ENCODE measurements around the gene IGFBP6.

The IGFBP6 gene

GRCh38 chr12:53053218-53054111, 44.0 kb upstream of the IGFBP6 start:
- H3K27ac ChIP-seq (ENCODE audit: low read length): peak overlapping the region; percentile 60
- H3K9me3 ChIP-seq (ENCODE audit: control insufficient read depth, low read depth, low read length): no peaks in the 10 kb centered on the region
- peaks cover 29% of the 10 kb centered on the region for H3K4me1 ChIP-seq (ENCODE audit: control insufficient read depth, low read depth, low read length)
- H3K9ac ChIP-seq (ENCODE audit: low read length): peak overlapping the region; percentile 65
- peak overlapping the region; percentile 85 for H3K4me3 ChIP-seq (ENCODE audit: low read length)
- H3K27me3 ChIP-seq (ENCODE audit: control insufficient read depth, insufficient read depth, low read length): peaks cover 14% of the 10 kb centered on the region
- H3K36me3 ChIP-seq (ENCODE audit: control insufficient read depth, low read depth, low read length): no peaks in the 10 kb centered on the region

- peak overlapping the region; percentile 60 for H3K27ac ChIP-seq (ENCODE audit: low read length)
- H3K4me1 ChIP-seq (ENCODE audit: control insufficient read depth, low read depth, low read length): peaks cover 20% of the 10 kb centered on the region
- H3K27me3 ChIP-seq (ENCODE audit: control insufficient read depth, insufficient read depth, low read length): peaks cover 14% of the 10 kb centered on the region
- H3K9me3 ChIP-seq (ENCODE audit: control insufficient read depth, low read depth, low read length): no peaks in the 10 kb centered on the region
- peak overlapping the region; percentile 85 for H3K4me3 ChIP-seq (ENCODE audit: low read length)
- H3K36me3 ChIP-seq (ENCODE audit: control insufficient read depth, low read depth, low read length): no peaks in the 10 kb centered on the region
- peak overlapping the region; percentile 65 for H3K9ac ChIP-seq (ENCODE audit: low read length)
Observed at GRCh38 chr12:53054112-53054878, 43.2 kb upstream of the IGFBP6 start.

GRCh38 chr12:53055471-53056266, 41.8 kb upstream of the IGFBP6 start:
- H3K9me3 ChIP-seq (ENCODE audit: control insufficient read depth, low read depth, low read length): no peaks in the 10 kb centered on the region
- no peaks in the 10 kb centered on the region for H3K36me3 ChIP-seq (ENCODE audit: control insufficient read depth, low read depth, low read length)
- H3K9ac ChIP-seq (ENCODE audit: low read length): no peak overlapping the region
- H3K4me1 ChIP-seq (ENCODE audit: control insufficient read depth, low read depth, low read length): peaks cover 9% of the 10 kb centered on the region
- peaks cover 14% of the 10 kb centered on the region for H3K27me3 ChIP-seq (ENCODE audit: control insufficient read depth, insufficient read depth, low read length)
- no peak overlapping the region for H3K27ac ChIP-seq (ENCODE audit: low read length)
- no peak overlapping the region for H3K4me3 ChIP-seq (ENCODE audit: low read length)

- Histone ChIP-seq H3K9ac (ENCODE audit: low read length) (no peak overlapping the region), H3K36me3 (ENCODE audit: control insufficient read depth, low read depth, low read length) (no peaks in the 10 kb centered on the region), H3K27me3 (ENCODE audit: control insufficient read depth, insufficient read depth, low read length) (peaks cover 14% of the 10 kb centered on the region), H3K4me3 (ENCODE audit: low read length) (no peak overlapping the region), H3K4me1 (ENCODE audit: control insufficient read depth, low read depth, low read length) (peaks cover 3% of the 10 kb centered on the region), H3K27ac (ENCODE audit: low read length) (no peak overlapping the region), H3K9me3 (ENCODE audit: control insufficient read depth, low read depth, low read length) (no peaks in the 10 kb centered on the region)
Observed at GRCh38 chr12:53056296-53056695, 41.2 kb upstream of the IGFBP6 start.

- H3K9me3 ChIP-seq (ENCODE audit: control insufficient read depth, low read depth, low read length): no peaks in the 10 kb centered on the region
- no peak overlapping the region for H3K9ac ChIP-seq (ENCODE audit: low read length)
- H3K27ac ChIP-seq (ENCODE audit: low read length): no peak overlapping the region
- H3K36me3 ChIP-seq (ENCODE audit: control insufficient read depth, low read depth, low read length): no peaks in the 10 kb centered on the region
- peaks cover 14% of the 10 kb centered on the region for H3K27me3 ChIP-seq (ENCODE audit: control insufficient read depth, insufficient read depth, low read length)
- no peak overlapping the region for H3K4me3 ChIP-seq (ENCODE audit: low read length)
- H3K4me1 ChIP-seq (ENCODE audit: control insufficient read depth, low read depth, low read length): peaks cover 3% of the 10 kb centered on the region
Observed at GRCh38 chr12:53056901-53057300, 40.6 kb upstream of the IGFBP6 start.

GRCh38 chr12:53057816-53058500, 39.5 kb upstream of the IGFBP6 start:
- Histone ChIP-seq H3K9ac (ENCODE audit: low read length) (no peak overlapping the region), H3K36me3 (ENCODE audit: control insufficient read depth, low read depth, low read length) (no peaks in the 10 kb centered on the region), H3K4me1 (ENCODE audit: control insufficient read depth, low read depth, low read length) (peaks cover 3% of the 10 kb centered on the region), H3K27me3 (ENCODE audit: control insufficient read depth, insufficient read depth, low read length) (peaks cover 14% of the 10 kb centered on the region), H3K9me3 (ENCODE audit: control insufficient read depth, low read depth, low read length) (no peaks in the 10 kb centered on the region), H3K27ac (ENCODE audit: low read length) (no peak overlapping the region), H3K4me3 (ENCODE audit: low read length) (no peak overlapping the region)

GRCh38 chr12:53058674-53059433, 38.6 kb upstream of the IGFBP6 start:
- Histone ChIP-seq H3K27ac (ENCODE audit: low read length) (no peak overlapping the region), H3K27me3 (ENCODE audit: control insufficient read depth, insufficient read depth, low read length) (peaks cover 14% of the 10 kb centered on the region)

GRCh38 chr12:53059434-53060063, 37.9 kb upstream of the IGFBP6 start:
- Histone ChIP-seq H3K4me3 (ENCODE audit: low read length) (no peak overlapping the region), H3K4me1 (ENCODE audit: control insufficient read depth, low read depth, low read length) (no peaks in the 10 kb centered on the region), H3K36me3 (ENCODE audit: control insufficient read depth, low read depth, low read length) (no peaks in the 10 kb centered on the region), H3K9me3 (ENCODE audit: control insufficient read depth, low read depth, low read length) (no peaks in the 10 kb centered on the region), H3K9ac (ENCODE audit: low read length) (no peak overlapping the region), H3K27ac (ENCODE audit: low read length) (no peak overlapping the region), H3K27me3 (ENCODE audit: control insufficient read depth, insufficient read depth, low read length) (peaks cover 14% of the 10 kb centered on the region)

More at GRCh38 chr12:53058674-53059433, 38.6 kb upstream of the IGFBP6 start:
- H3K4me3 ChIP-seq (ENCODE audit: low read length): no peak overlapping the region
- no peaks in the 10 kb centered on the region for H3K4me1 ChIP-seq (ENCODE audit: control insufficient read depth, low read depth, low read length)
- H3K9me3 ChIP-seq (ENCODE audit: control insufficient read depth, low read depth, low read length): no peaks in the 10 kb centered on the region
- no peak overlapping the region for H3K9ac ChIP-seq (ENCODE audit: low read length)
- H3K36me3 ChIP-seq (ENCODE audit: control insufficient read depth, low read depth, low read length): no peaks in the 10 kb centered on the region

GRCh38 chr12:53060064-53060720, 37.3 kb upstream of the IGFBP6 start:
- Histone ChIP-seq H3K36me3 (ENCODE audit: control insufficient read depth, low read depth, low read length) (no peaks in the 10 kb centered on the region), H3K27ac (ENCODE audit: low read length) (no peak overlapping the region), H3K4me1 (ENCODE audit: control insufficient read depth, low read depth, low read length) (no peaks in the 10 kb centered on the region), H3K4me3 (ENCODE audit: low read length) (no peak overlapping the region), H3K27me3 (ENCODE audit: control insufficient read depth, insufficient read depth, low read length) (peaks cover 14% of the 10 kb centered on the region), H3K9ac (ENCODE audit: low read length) (no peak overlapping the region), H3K9me3 (ENCODE audit: control insufficient read depth, low read depth, low read length) (no peaks in the 10 kb centered on the region)
